HG03280 (cell line): ENCODE data around the gene OR5D18.
"Not testable (repeated sequence)": the region's sequence is repeated elsewhere in the genome, so short reads cannot be mapped to it uniquely, and the experiment has no call there.

ENCODE experiments used
- ATAC-seq: cut with Tn5 transposase; IDR thresholded peaks from one replicate; pipeline ENCODE4 v1.9.1; 2021; ENCODE audit warnings: mild to moderate bottlenecking, moderate library complexity; ENCODE audit not compliant: unreplicated experiment

OR5D18 gene

GRCh38 chr11:55819330-55819729 lies at the start of gene OR5D18:
Gene OR5D18, plus strand, starts transcription at chr11:55819630. Its CDS starts 0 bp downstream, at chr11:55819630.
- ATAC-seq = no peak

GRCh38 chr11:55773138-55773537 lies 46.3 kb upstream of the OR5D18 start, which contains the start of gene OR5D13:
Gene OR5D13, plus strand, starts transcription at chr11:55773438. Its CDS starts 0 bp downstream, at chr11:55773438.
- ATAC-seq = no peak

GRCh38 chr11:55791606-55792005 lies 27.8 kb upstream of the OR5D18 start:
- ATAC-seq = no peak

GRCh38 chr11:55793321-55793720 lies 26.1 kb upstream of the OR5D18 start:
- ATAC-seq = no peak

DNA sequence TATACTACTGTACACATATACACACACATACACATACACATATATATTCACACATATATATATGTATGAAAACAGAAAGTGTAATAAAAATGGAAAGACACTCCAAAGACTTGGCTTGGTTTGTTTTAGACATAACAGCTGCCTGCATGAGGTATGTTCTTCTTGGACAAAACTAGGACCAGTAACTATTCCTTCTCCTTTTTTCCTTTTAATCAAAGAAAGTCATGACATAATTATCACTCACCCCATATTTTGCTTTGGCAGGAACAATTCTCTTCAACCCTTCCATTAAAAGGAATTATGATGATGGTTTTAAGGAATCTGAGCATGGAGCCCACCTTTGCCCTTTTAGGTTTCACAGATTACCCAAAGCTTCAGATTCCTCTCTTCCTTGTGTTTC lies 24.2 kb upstream of the OR5D18 start, which contains the start of gene OR5D14:
OR5D14 (plus strand) TSS at position 301 of the 400 bp plus-strand sequence; CDS start at position 301, 0 bp downstream.
- no peak for ATAC-seq

GRCh38 chr11:55806248-55806647 lies 13.2 kb upstream of the OR5D18 start:
- no peak for ATAC-seq

DNA sequence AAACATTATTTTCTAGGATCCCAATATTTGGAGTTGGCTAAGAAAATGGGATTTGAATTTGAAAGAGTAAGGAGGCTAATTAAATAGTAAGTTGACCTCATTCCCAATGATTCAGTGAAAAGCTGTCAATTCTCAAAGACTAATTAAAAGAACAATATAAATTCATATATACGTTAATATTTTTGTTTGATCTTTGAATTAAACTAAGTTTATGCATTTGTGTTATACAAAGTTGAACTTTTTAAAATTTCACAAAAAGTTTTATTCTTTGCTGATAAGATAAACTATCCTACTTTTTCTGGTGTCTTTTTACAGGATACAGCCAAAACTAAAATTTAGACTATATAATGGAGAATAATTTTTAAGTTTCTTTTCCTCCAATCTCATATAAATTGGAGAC lies 8.4 kb upstream of the OR5D18 start, which contains the start of gene OR5L1:
OR5L1 (plus strand) TSS at position 301 of the 400 bp plus-strand sequence. CDS start 100 bp downstream, outside the sequence.
- no peak for ATAC-seq

DNA sequence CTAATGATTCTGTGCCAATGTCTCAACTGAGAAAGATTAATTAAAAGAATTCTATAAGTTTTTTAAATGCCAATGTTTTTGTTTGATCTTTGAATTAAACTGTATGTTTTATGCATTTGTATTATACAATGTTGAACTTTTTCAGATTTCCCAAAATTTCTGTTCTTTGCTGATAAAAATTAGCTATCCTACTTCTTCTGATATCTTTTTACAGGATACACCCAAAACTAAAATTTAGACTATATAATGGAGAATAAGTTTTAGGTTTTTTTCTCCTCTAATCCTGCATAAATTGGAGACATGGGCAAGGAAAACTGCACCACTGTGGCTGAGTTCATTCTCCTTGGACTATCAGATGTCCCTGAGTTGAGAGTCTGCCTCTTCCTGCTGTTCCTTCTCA lies 7.5 kb downstream of the OR5D18 start, which contains the start of gene OR5L2:
OR5L2 (plus strand) TSS at position 301 of the 400 bp plus-strand sequence; CDS start at position 301, 0 bp downstream.
- ATAC-seq = no peak

DNA sequence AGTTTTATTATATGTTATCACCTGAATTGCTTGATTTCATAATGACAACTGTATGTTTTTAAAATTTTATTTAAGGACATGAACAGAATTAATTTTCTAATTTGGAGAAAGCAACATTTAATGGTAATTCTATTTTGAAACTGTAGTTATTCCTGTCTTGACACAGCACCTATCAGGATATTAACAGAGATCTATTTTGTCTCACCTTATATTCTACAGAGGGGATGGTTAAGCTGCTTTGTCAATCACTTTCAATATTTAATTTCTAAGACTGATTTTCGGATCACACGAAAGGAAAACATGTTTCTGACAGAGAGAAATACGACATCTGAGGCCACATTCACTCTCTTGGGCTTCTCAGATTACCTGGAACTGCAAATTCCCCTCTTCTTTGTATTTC lies 19.0 kb downstream of the OR5D18 start, which contains the start of gene OR5D16:
OR5D16 (plus strand) TSS at position 301 of the 400 bp plus-strand sequence; CDS start at position 301, 0 bp downstream.
- no peak for ATAC-seq

- ATAC-seq = no peak
Measured at GRCh38 chr11:55847453-55847852, 28.0 kb downstream of the OR5D18 start.

DNA sequence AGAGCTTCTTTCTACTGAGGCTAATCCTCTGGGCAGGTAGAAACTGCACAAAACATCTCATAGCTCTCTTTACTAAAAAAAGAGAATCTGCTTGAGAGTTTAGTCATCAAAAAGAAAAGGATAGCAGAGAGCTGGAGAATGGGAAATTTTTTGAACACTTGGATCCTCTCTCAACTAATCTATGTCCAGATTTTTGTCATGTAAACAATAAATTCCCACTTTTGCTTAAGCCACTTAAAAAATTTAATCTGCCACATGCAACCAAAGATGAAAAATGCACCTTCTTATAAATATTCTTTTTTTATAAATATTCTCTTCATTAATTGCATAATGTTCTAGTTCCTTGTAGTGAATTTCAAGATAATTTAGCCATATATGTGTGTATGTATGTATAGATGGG lies 29.6 kb downstream of the OR5D18 start:
- no peak for ATAC-seq

GRCh38 chr11:55852141-55852540 lies 32.7 kb downstream of the OR5D18 start:
- no peak for ATAC-seq

DNA sequence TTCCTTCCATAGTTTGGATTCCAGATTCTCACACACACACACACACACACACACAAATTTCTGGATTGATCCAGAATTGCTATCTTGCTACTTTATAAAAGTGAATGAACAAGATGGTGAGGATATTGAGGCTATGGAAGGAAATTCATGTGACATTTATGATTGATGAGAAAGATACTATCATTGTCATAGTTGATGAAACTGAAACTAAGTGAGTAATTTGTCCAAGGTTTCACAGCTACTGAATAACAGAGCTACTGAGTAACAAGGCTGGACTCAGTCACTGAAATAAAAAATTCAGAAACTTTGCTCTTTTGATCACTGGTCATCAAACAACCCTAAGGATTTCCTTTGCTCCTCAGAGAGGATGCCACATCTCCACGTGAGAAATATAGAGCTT lies 35.3 kb downstream of the OR5D18 start:
- peak; percentile 63 for ATAC-seq

DNA sequence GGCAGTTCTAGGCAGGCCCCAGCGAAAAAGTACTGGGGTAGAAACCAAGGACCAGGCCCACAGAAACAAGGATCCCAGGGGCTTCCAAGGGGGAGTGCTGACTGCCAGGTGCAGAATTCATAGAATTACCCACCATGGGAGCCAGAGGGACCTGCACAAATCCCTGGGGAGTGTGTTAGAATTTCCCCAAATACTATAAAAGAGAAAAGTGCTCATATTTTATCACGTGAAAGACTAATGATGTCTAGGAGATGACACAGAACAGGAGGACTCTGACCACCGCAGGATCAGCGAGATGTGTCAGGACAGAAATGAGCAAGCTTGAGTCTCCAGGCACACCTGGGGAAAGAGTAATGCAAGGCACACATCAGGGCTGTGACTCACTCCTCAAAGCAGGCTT lies 47.9 kb downstream of the OR5D18 start:
- ATAC-seq = not testable (repeated sequence)
